ENCODE results near the gene HNRNPU. TPM values are rescaled to one million over a fixed set of nuclear protein-coding genes. Genes with fewer than 3 reads are reported as not detected.

Gene HNRNPU
- total RNA-seq, 1 donor from 2014 or later: 357 TPM

- DNase-seq (ENCODE audit: extremely low read depth, low read depth, low spot score): no peak
Measured at GRCh38 chr1:244863491-244864252, 671 bp downstream of the HNRNPU start.

- DNase-seq (ENCODE audit: extremely low read depth, low read depth, low spot score): no peak
Measured at GRCh38 chr1:244862699-244863490, 1.4 kb downstream of the HNRNPU start.

- no peak for DNase-seq (ENCODE audit: extremely low read depth, low read depth, low spot score)
Measured at GRCh38 chr1:244862354-244862698, 2.0 kb downstream of the HNRNPU start.

GRCh38 chr1:244861683-244862082, 2.7 kb downstream of the HNRNPU start:
- DNase-seq (ENCODE audit: extremely low read depth, low read depth, low spot score): no peak

- DNase-seq (ENCODE audit: extremely low read depth, low read depth, low spot score): no peak
Measured at GRCh38 chr1:244860914-244861610, 3.3 kb downstream of the HNRNPU start.

- no peak for DNase-seq (ENCODE audit: extremely low read depth, low read depth, low spot score)
Measured at GRCh38 chr1:244860078-244860477, 4.3 kb downstream of the HNRNPU start.

GRCh38 chr1:244858357-244858756, 6.0 kb downstream of the HNRNPU start:
- no peak for DNase-seq (ENCODE audit: extremely low read depth, low read depth, low spot score)

GRCh38 chr1:244857761-244858160, 6.6 kb downstream of the HNRNPU start:
- DNase-seq (ENCODE audit: extremely low read depth, low read depth, low spot score): no peak

GRCh38 chr1:244854865-244855578, 9.3 kb downstream of the HNRNPU start:
- no peak for DNase-seq (ENCODE audit: extremely low read depth, low read depth, low spot score)

GRCh38 chr1:244854166-244854565, 10.2 kb downstream of the HNRNPU start:
- DNase-seq (ENCODE audit: extremely low read depth, low read depth, low spot score): no peak

- DNase-seq (ENCODE audit: extremely low read depth, low read depth, low spot score): no peak
Measured at GRCh38 chr1:244852694-244853093, 11.6 kb downstream of the HNRNPU start.

GRCh38 chr1:244851546-244852231, 12.7 kb downstream of the HNRNPU start:
- no peak for DNase-seq (ENCODE audit: extremely low read depth, low read depth, low spot score)

GRCh38 chr1:244850896-244851295, 13.4 kb downstream of the HNRNPU start:
- no peak for DNase-seq (ENCODE audit: extremely low read depth, low read depth, low spot score)

GRCh38 chr1:244850099-244850852, 14.1 kb downstream of the HNRNPU start:
- DNase-seq (ENCODE audit: extremely low read depth, low read depth, low spot score): no peak

- no peak for DNase-seq (ENCODE audit: extremely low read depth, low read depth, low spot score)
Measured at GRCh38 chr1:244849189-244849866, 15.0 kb downstream of the HNRNPU start.

- DNase-seq (ENCODE audit: extremely low read depth, low read depth, low spot score): no peak
Measured at GRCh38 chr1:244846653-244847052, 17.7 kb downstream of the HNRNPU start.

- DNase-seq (ENCODE audit: extremely low read depth, low read depth, low spot score): no peak
Measured at GRCh38 chr1:244844155-244845121, 19.9 kb downstream of the HNRNPU start.
